ENCODE data around the gene TBC1D3G.
"Not testable (repeated sequence)": the region's sequence is repeated elsewhere in the genome, so short reads cannot be mapped to it uniquely, and the experiment has no call there.

Gene TBC1D3G

DNA sequence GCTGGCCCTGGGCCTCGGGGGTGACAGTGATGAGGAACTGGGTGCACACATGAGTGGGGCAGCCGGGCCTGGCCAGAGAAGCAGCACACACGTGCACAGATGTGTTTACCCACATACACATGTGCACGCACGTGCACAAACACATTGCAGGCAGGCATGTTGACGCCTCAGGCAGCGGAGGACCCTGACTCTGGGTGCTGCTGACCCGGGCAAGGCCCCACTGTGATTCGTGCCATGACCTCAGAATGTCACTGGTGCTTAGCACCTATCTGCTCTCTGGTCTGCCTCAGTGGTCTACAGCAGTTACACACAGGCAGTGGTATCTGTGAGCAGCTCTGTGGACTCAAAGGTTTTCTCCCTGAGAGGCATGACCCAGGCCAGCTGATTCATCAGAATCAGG lies at the start of gene TBC1D3G:
Gene TBC1D3G (plus strand): TSS at position 301 of the 400 bp plus-strand sequence. CDS start 1,528 bp downstream, outside the sequence.
- DNase-seq (ENCODE audit: low read depth in 2 of 2): not testable (repeated sequence)

DNA sequence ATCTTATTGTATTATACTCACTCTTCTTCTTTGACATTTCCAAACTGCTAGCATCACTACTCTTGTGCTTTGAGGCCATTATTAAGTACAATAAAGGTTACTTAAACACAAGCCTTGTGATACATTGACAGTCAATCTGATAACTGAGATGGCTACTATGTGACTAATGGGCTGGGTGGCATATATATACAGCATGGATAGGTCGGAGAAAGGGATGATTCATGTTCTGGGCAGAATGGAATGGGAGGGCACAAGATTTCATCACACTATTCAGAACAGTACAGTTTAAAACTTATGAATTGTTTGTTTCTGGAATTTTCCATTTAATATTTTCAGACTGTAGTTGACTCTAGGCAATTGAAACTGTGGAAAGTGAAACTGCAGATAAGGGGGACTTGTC lies 40.4 kb upstream of the TBC1D3G start:
- DNase-seq (ENCODE audit: low read depth in 2 of 2): not testable (repeated sequence)

DNA sequence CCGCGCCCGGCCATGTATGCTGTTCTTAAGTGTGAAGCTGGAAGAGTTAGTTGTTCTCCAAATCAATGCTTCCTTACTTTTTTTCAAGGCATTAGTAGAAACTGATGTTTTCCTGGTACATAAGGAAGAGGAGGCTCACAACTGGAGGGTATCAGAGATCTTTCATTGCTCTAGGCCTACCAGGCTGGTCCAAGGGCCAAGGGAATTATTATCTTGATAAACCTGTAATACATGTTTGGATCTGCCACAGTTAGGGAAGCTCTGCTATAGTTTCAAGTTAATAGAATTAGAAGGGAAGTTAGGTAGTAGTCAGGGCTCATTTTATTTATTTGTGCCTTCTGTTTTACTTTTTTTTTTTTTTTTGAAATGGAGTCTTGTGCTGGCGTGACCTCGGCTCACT lies 39.5 kb upstream of the TBC1D3G start:
- DNase-seq (ENCODE audit: low read depth in 2 of 2): not testable (repeated sequence)

DNA sequence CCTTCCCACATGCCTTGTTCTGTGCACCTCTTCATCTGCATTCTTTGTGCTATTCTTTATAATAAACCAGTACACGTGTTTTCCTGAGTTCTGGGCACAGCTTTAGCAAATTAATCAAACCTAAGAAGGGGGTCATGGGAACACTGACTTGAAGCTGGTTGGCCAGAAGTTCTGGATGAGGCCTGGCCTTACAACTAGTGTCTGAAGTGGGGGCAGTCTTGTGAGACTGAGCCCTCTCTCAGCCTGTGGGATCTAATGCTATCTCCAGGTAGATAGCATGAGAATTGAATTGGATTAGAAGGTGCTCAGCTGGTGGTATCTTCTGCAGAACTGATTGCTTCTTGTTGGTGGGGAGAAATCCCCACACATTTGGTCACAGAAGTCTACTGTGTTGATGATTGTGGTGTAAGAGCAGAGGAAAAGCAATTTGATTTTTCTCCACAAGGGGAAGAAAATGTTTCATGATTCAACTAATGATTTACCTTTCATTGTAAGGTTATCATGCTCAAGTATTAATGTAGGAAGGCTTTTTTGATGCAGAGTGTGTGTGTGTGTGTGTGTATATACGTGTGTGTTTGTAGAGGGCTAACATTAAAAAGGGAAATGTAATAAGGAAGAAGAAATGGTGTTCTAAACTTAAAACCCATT lies 33.6 kb upstream of the TBC1D3G start:
- not testable (repeated sequence) for DNase-seq (ENCODE audit: low read depth in 2 of 2)

DNA sequence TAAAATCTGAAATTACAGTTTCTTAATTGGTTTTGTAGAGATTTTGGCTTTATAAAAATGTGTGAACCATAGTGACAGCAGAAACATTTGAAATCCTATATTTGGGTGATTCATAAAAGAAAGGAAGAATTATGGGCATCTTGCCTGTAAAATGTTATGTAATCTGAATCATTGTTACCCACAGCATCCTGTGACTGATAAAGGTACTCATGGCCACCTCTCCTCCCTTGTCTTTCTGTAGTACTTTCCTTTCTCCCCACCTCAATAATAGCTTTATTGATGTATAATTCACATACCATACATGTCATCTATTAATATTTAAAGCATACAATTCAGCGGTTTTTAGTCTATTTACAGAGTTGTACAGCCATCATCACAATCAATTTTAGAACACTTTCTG lies 28.5 kb upstream of the TBC1D3G start:
- DNase-seq (ENCODE audit: low read depth in 2 of 2): not testable (repeated sequence)

DNA sequence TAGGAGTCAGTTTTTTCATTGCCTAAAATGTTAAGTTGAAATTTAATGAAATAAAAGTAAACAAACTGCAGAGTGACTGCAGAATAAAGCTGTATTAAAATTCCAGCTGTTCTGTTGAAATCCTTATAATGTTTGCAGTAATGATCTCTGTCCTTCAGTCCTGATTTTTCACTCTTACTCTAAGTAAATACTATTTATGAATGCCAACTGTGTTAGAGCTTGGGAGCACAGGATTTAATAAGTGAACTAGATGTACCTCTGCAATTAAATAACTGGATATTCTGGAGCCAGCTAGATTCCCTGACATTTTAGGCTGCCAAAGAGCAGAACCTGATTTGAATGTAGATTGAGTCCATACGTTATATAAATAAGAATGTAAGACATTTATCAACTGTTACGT lies 7.9 kb upstream of the TBC1D3G start:
- not testable (repeated sequence) for DNase-seq (ENCODE audit: low read depth in 2 of 2)

DNA sequence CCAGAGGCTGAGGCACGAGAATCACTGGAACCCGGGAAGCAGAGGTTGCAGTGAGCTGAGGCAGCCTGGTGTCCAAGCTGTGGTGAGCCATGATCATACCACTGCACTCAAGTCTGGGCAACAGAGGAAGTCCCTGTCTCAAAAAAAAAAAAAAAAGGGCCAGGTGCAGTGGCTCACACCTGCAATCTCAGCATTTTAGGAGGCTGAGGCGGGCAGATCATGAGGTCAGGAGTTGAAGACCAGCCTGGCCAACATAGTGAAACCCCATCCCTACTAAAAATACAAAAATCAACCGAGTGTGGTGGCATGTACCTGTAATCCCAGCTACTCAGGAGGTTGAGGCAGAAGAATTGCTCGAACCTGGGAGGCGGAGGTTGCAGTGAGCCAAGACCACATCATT lies 38.8 kb downstream of the TBC1D3G start:
- DNase-seq (ENCODE audit: low read depth in 2 of 2): not testable (repeated sequence)

DNA sequence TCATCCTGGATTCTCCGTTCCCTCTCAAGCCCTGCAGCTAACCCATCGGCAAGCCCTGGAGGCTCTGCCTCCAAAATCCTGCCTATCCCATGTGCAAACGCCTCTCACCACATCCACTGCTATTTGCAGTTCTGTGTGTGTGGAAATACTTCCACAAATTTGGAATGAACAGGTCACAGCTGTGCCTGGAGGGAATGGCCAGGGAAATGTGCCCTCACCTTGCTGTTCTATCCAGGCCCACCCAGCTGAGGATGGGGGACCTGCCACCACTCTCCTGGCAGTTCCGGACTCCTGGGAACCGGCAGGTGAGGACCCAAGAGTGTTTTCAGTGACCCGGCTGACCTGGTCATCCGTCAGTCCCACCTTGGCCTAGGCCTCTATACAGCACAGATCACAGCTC lies 52.3 kb downstream of the TBC1D3G start:
- not testable (repeated sequence) for DNase-seq (ENCODE audit: low read depth in 2 of 2)
